OCI-LY1 (cell line): ENCODE results near the gene CLDN4.

Source experiments
- H2AFZ ChIP-seq: fragments of 200-600 bp; sonication (generic), shearing (Covaris generic); 2 replicates; pipeline ENCODE4 v1.6.0; 2014; ENCODE audit warnings: antibody characterized with exemption, mild to moderate bottlenecking, low read length
- H3F3A ChIP-seq: fragments of 200-600 bp; sonication (generic), shearing (Covaris generic); 2 replicates; pipeline ENCODE4 v1.6.0; 2014; ENCODE audit warnings: mild to moderate bottlenecking, antibody characterized with exemption, low read length, moderate library complexity; ENCODE audit not compliant: insufficient read depth
- H3K27ac ChIP-seq: fragments of 200-600 bp; sonication (generic); 2 replicates; pipeline ENCODE4 v1.5.1; 2014; ENCODE audit warnings: low read length, mixed run types, mild to moderate bottlenecking, low read depth; ENCODE audit not compliant: poor library complexity, severe bottlenecking
- H3K27me3 ChIP-seq: fragments of 200-600 bp; sonication (generic); 2 replicates; pipeline ENCODE4 v1.6.0; 2014; ENCODE audit warnings: antibody characterized with exemption, mild to moderate bottlenecking, low read length, moderate library complexity; ENCODE audit not compliant: insufficient read depth
- H3K36me3 ChIP-seq: fragments of 200-600 bp; sonication (generic); 2 replicates; pipeline ENCODE4 v1.6.1; 2014; ENCODE audit warnings: mild to moderate bottlenecking, antibody characterized with exemption, low read length, moderate library complexity, mixed read lengths; ENCODE audit not compliant: insufficient read depth
- H3K4me1 ChIP-seq: fragments of 200-600 bp; sonication (generic); 2 replicates; pipeline ENCODE4 v1.5.1; 2014; ENCODE audit warnings: mild to moderate bottlenecking, low read length, moderate library complexity; ENCODE audit not compliant: insufficient read depth, severe bottlenecking
- H3K4me2 ChIP-seq: fragments of 200-600 bp; sonication (generic), shearing (Covaris generic); 2 replicates; pipeline ENCODE4 v1.6.1; 2014; ENCODE audit warnings: low read length
- H3K4me3 ChIP-seq: fragments of 200-600 bp; sonication (generic); 2 replicates; pipeline ENCODE4 v1.5.1; 2014; ENCODE audit warnings: low read length, low read depth, mild to moderate bottlenecking, mixed read lengths; ENCODE audit not compliant: poor library complexity, severe bottlenecking
- H3K79me2 ChIP-seq: fragments of 200-600 bp; shearing (Covaris generic); 2 replicates; pipeline ENCODE4 v1.6.1; 2016; ENCODE audit warnings: mixed run types, low read length, mixed read lengths; ENCODE audit not compliant: insufficient read depth
- H3K9ac ChIP-seq: fragments of 200-600 bp; sonication (generic), shearing (Covaris generic); 2 replicates; pipeline ENCODE4 v1.6.1; 2014; ENCODE audit warnings: mild to moderate bottlenecking, low read length, mixed read lengths
- H3K9me2 ChIP-seq: fragments of 200-600 bp; sonication (generic), shearing (Covaris generic); 2 replicates; pipeline ENCODE4 v1.6.1; 2014; ENCODE audit warnings: low read depth, mild to moderate bottlenecking, low read length, mixed read lengths
- H3K9me3 ChIP-seq: fragments of 200-600 bp; shearing (Covaris generic); 2 replicates; pipeline ENCODE4 v1.6.1; 2014; ENCODE audit warnings: low read length, mixed read lengths
- H4K20me1 ChIP-seq: fragments of 200-600 bp; sonication (generic), shearing (Covaris generic); 2 replicates; pipeline ENCODE4 v1.6.0; 2016; ENCODE audit warnings: mild to moderate bottlenecking, low read length; ENCODE audit not compliant: insufficient read depth
- EZH2 ChIP-seq: fragments of 200-600 bp; sonication (generic), shearing (Covaris generic); IDR thresholded peaks from 2 replicates; pipeline ENCODE4 v1.8.0; 2017; ENCODE audit warnings: borderline replicate concordance, mixed run types, mild to moderate bottlenecking, antibody characterized with exemption, low read length, moderate library complexity, mixed read lengths
- TF ChIP-seq, protein P1 (sequence below): fragments of 200-600 bp; sonication (generic), shearing (Covaris generic); IDR thresholded peaks from 2 replicates; pipeline ENCODE4 v1.5.1; 2017; ENCODE audit warnings: mild to moderate bottlenecking, antibody characterized with exemption, low read length, moderate library complexity, mixed read lengths

CLDN4 gene

DNA sequence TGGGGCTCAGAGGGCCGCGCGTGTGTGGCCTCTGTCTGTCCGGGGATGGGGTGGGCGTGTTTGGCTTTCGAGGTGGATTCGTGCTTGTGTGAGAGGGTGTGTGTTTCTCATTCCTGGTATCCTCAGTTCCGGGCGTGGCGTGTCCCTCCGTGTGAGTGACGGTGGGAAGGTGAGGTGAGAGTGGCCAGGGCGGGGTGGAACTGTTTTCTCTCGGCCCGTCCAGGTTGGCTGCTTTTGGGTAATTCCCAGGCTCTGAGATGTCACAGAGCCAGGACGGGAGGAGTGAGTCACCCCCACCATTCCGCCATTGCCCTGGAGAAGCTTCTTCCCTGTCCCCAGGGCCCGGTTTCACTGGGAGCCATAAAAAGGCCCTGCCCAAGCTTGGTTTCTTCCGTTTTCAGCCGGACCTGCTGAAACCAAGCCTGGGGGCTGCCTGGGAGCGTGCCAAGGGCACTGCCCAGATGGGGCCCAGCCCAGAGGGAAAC, 21.3 kb upstream of the CLDN4 start:
- peaks cover 3% of the 10 kb centered on the region; the same call in 1 of the 2 replicates for H3K27me3 ChIP-seq
- H3K79me2 ChIP-seq = no peaks in the 10 kb centered on the region
- no peaks in the 10 kb centered on the region for H3K36me3 ChIP-seq
- no peak overlapping the region for H3K4me2 ChIP-seq
- no peaks in the 10 kb centered on the region for H4K20me1 ChIP-seq
- H3K9me3 ChIP-seq = no peaks in the 10 kb centered on the region
- no peaks in the 10 kb centered on the region for H3F3A ChIP-seq
- H3K4me3 ChIP-seq = no peak overlapping the region
- H3K4me1 ChIP-seq = no peaks in the 10 kb centered on the region
- H3K27ac ChIP-seq = no peak overlapping the region
- H3K9me2 ChIP-seq = no peaks in the 10 kb centered on the region
- no peak overlapping the region for H3K9ac ChIP-seq
- TF ChIP-seq EZH2 = no peak
- TF ChIP-seq, protein P1, sequence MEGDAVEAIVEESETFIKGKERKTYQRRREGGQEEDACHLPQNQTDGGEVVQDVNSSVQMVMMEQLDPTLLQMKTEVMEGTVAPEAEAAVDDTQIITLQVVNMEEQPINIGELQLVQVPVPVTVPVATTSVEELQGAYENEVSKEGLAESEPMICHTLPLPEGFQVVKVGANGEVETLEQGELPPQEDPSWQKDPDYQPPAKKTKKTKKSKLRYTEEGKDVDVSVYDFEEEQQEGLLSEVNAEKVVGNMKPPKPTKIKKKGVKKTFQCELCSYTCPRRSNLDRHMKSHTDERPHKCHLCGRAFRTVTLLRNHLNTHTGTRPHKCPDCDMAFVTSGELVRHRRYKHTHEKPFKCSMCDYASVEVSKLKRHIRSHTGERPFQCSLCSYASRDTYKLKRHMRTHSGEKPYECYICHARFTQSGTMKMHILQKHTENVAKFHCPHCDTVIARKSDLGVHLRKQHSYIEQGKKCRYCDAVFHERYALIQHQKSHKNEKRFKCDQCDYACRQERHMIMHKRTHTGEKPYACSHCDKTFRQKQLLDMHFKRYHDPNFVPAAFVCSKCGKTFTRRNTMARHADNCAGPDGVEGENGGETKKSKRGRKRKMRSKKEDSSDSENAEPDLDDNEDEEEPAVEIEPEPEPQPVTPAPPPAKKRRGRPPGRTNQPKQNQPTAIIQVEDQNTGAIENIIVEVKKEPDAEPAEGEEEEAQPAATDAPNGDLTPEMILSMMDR = no peak
- no peak overlapping the region for H2AFZ ChIP-seq

DNA sequence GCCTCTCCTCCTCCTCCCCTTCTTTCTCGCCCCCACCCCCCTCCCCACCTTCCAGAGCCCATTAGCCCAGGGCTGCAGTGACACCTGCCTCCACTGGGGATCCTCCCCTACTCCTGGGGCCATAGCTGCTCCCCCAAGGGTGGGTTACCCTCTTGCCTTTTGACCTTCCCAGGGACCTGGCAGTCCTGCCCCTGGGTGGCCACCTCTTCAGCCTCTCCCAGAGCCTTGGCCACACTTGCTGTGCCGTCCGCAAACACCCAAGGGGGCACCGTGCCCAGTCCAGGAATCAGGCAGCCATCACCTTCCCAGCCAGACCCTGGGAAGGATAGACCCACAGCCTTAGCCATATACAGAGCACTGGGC, 19.8 kb upstream of the CLDN4 start:
- Histone ChIP-seq H3K79me2 (no peaks in the 10 kb centered on the region), H2AFZ (no peak overlapping the region), H3K4me1 (no peaks in the 10 kb centered on the region), H4K20me1 (no peaks in the 10 kb centered on the region), H3K36me3 (no peaks in the 10 kb centered on the region), H3K27ac (no peak overlapping the region), H3K9me2 (no peaks in the 10 kb centered on the region), H3K27me3 (peaks cover 3% of the 10 kb centered on the region; the same call in 1 of the 2 replicates), H3K9ac (no peak overlapping the region), H3K9me3 (no peaks in the 10 kb centered on the region), H3K4me2 (no peak overlapping the region), H3F3A (no peaks in the 10 kb centered on the region), H3K4me3 (no peak overlapping the region)
- TF ChIP-seq, protein P1 = no peak
- no peak for TF ChIP-seq EZH2

DNA sequence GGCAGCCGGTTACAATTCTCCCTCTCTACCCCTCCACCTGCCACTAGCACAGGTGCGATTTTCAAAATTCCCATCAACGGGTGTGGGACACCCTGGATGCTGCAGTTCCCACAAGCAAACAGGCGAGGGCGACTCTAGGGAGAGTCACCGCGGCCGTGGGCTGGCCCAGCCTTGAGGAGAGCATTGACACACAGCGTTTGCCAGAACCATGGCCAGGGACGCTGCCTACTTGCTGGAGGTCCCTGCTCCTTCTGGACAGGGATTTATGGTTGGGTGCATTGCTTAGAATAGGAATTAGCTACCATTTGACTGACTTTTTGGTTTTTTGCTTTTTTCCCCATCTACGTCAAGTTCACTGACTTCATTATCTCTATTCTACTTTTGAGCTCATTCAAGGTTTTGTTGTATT, 19.0 kb upstream of the CLDN4 start:
- Histone ChIP-seq H3K4me3 (no peak overlapping the region), H3K9me3 (no peaks in the 10 kb centered on the region), H3K9me2 (no peaks in the 10 kb centered on the region), H2AFZ (no peak overlapping the region), H3K9ac (no peak overlapping the region), H3K4me2 (no peak overlapping the region), H3K27me3 (peaks cover 3% of the 10 kb centered on the region; the same call in 1 of the 2 replicates), H3K4me1 (no peaks in the 10 kb centered on the region), H3F3A (no peaks in the 10 kb centered on the region), H3K36me3 (no peaks in the 10 kb centered on the region), H3K27ac (no peak overlapping the region), H4K20me1 (no peaks in the 10 kb centered on the region), H3K79me2 (no peaks in the 10 kb centered on the region)
- no peak for TF ChIP-seq EZH2
- TF ChIP-seq, protein P1 = peak; percentile 85
